ENCODE results near the gene RPL15.

DNA sequence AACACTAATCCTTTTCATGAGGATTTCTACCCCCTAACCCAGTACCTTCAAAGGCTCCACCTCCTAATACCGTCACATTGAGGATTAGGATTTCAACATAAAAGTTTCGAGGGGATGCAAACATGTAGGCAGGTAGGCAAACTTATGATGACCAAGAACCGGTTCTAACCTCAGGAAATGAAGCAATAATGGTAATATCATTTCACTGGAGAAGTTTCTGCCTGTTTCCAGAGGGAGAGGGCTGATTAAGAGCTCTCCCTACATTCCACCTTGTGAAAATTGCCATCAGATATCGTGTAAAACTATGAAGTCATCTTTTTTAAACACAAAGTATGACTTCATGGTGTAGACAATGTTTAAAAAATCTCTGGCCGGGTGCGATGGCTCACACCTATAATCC is 31.7 kb upstream of the RPL15 start:
- TF ChIP-seq, protein P1, sequence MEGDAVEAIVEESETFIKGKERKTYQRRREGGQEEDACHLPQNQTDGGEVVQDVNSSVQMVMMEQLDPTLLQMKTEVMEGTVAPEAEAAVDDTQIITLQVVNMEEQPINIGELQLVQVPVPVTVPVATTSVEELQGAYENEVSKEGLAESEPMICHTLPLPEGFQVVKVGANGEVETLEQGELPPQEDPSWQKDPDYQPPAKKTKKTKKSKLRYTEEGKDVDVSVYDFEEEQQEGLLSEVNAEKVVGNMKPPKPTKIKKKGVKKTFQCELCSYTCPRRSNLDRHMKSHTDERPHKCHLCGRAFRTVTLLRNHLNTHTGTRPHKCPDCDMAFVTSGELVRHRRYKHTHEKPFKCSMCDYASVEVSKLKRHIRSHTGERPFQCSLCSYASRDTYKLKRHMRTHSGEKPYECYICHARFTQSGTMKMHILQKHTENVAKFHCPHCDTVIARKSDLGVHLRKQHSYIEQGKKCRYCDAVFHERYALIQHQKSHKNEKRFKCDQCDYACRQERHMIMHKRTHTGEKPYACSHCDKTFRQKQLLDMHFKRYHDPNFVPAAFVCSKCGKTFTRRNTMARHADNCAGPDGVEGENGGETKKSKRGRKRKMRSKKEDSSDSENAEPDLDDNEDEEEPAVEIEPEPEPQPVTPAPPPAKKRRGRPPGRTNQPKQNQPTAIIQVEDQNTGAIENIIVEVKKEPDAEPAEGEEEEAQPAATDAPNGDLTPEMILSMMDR (conservative IDR thresholded peaks at IDR 0.05 in 1 of 2, IDR thresholded peaks at IDR 0.05 in 1 of 2; ENCODE audit: low read depth in 1 of 2, low read length in 2 of 2): no peak
- TF ChIP-seq EZH2 (IDR thresholded peaks at IDR 0.05; ENCODE audit: low read length, missing control alignments): no peak
